ENCODE measurements around the gene HYLS1.

HYLS1 gene

DNA sequence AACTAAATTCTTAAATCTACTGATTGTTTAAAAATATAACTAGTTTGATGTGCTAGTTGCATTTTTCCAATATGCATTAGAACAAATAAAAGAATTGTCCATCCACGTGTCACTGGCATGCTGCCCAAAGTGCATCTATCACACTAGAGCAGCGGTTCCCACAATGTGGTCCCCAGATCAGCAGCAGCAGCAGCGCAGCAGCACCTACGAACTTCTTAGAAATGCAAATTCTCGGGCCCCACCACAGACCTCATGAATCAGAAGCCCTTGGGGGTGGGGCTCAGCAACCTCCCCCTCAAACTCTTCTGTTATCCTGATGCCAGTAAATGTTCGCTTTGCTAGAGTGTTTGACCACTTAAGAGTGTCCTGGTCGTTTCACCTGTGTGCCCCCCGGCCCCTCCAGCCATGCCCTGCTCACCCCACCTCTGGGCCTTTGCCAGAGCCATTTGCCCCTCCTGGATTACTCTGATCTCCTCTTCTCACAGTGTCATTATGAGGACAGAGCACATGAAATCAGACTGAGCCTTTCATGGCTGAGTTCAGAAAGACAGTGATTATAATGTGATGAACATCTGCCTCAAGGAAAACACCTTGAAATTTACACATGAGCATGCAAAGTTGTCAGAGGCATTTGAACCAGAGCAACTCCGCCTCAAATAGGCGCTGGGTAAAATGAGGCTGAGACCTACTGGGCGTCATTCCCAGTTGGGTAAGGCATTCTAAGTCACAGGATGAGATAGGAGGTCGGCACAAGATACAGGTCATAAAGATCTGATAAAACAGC lies 45.8 kb downstream of the HYLS1 start:
- DNase-seq (ENCODE audit: low read depth in 2 of 2), result no peak

DNA sequence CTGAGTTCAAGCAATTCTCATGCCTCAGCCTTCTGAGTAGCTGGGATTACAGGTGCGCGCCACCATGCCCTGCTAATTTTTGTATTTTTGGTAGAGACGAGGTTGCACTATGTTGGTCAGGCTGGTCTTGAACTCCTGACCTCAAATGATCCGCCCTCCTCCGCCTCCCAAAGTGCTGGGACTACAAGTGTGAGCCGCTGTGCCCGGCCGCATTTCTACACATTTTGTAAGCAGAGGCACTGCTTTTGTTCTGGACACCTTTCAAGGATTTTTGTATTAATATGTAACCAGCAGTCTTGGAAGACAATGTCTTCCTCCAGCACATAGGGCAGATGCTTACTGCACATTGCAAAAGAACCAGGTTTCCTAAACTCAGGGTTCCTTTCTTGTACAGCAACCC lies 47.0 kb downstream of the HYLS1 start:
- no peak for DNase-seq (ENCODE audit: low read depth in 2 of 2)

DNA sequence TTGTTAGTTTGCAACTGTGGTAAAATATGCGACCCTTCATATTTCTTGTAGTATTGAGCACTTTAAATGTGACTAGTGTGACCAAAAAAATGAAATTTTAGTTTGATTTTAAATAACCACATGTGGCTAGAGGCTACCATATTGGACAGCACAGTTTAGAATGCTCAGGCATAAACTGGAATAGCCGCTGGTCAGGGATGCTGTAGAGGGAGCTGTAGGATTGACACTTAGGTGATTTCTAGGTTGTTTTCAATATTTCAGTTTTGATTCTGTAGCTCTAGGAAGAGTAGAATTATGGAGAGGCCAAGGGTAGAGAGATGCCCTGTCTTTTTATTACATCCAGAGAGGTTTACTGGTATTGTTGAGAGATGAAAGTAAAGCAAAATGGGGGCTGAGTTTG lies 47.6 kb downstream of the HYLS1 start:
- no peak for DNase-seq (ENCODE audit: low read depth in 2 of 2)

DNA sequence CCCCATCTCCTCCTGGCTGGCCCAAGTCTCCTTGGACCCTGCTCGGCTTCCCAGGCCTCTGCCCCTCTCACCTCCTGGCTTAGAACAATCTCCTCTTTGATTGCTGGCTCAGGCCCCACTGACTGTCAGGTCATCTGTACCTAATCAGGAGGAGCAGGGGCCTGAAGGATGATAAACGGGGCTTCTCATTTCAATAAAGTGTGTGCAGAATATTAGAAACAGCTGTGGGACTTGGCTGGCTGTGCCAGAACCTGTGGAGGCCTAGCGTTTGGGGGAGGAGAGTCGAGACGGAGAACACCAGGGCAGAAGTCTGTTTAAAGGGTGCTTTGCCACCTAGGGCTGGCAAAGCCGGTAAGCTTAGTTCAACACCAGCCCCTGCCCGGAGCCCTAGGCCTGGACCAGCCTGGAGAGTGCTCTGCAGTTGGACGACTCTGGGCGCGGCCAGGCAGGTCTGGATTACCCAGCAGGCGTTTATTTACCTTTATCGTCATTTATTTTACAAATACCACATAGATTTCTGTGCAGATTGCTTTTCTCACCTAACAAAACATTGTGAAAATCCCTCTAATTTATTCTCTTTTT lies 48.2 kb downstream of the HYLS1 start:
- DNase-seq (ENCODE audit: low read depth in 2 of 2), result no peak

DNA sequence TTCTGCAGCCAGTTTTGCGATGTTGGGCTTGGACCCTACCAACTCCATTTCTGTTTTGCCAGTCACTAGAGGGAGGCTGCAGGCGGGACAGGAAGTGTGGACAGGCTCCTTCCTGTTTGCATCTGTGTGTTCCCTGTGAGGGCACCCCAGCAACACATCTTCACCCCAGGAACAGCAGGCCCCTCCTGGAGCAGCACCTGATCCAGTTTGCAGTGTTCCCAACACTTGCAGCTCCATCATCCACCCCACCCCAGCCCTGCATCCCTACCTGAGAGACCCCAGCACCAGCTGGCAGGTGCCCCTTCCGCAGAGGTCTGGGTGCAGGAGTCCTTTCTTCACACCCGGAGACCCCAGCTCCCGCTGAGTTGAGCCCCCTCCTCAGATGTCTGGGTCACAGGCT lies 51.0 kb downstream of the HYLS1 start:
- no peak for DNase-seq (ENCODE audit: low read depth in 2 of 2)

DNA sequence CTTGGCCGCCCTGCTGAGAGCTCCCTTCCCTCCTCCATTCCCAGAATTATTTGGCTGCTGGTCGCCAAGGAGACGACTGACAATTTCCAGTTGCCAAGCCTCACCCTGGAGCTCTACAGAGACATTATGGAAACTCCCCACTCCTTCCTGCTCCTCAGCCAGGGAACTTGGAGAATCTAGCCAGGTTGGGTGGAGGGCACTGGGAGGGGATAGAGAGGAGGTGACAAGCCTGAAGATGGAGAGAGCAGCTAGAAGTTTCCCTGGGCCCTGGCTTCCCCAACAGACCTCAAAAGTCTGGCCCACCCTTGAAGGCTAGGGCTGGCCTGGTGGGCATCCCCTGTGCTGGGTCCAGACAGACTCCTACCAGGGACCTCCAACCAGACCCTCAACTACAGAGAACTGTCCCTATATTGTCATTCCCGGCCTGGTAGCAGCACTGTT lies 51.6 kb downstream of the HYLS1 start:
- no peak for DNase-seq (ENCODE audit: low read depth in 2 of 2)

DNA sequence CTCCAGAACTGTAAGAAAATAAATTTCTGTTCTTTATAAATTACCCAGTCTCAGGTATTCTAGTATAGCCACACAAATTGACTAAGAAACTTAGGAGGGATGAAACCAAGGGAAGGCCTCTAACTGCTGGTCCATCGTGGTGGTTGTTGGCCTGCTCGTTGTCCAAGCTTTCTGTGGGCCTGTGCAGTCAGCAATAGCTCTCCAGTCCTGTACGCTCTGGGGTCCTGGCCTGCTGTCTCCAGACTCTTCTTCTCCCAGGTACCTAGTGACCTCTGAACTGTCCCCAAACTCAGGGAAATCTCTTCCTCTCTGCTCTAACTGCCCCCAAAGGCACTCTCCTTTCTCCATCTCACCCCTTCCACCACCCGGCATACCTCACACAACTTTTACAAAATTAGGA lies 52.7 kb downstream of the HYLS1 start:
- DNase-seq (ENCODE audit: low read depth in 2 of 2), result no peak

DNA sequence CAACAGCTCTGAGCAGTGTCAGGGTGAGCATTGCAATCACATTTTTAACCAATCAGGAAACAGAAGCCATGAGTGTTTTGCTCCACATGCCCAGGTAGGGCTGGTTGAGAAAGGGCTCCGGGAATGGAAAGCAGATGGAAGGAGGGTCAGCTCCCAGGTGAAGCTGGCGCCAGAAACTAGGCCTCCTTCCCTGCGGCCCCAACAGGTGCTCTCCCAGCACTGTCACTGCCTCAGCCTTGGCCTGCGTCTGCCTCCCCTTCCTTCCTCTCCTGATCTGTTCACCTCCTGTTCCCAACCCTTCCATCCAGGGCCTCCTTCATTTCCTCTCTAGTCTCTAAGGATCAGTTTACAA lies 53.8 kb downstream of the HYLS1 start:
- DNase-seq (ENCODE audit: low read depth in 2 of 2), result no peak

DNA sequence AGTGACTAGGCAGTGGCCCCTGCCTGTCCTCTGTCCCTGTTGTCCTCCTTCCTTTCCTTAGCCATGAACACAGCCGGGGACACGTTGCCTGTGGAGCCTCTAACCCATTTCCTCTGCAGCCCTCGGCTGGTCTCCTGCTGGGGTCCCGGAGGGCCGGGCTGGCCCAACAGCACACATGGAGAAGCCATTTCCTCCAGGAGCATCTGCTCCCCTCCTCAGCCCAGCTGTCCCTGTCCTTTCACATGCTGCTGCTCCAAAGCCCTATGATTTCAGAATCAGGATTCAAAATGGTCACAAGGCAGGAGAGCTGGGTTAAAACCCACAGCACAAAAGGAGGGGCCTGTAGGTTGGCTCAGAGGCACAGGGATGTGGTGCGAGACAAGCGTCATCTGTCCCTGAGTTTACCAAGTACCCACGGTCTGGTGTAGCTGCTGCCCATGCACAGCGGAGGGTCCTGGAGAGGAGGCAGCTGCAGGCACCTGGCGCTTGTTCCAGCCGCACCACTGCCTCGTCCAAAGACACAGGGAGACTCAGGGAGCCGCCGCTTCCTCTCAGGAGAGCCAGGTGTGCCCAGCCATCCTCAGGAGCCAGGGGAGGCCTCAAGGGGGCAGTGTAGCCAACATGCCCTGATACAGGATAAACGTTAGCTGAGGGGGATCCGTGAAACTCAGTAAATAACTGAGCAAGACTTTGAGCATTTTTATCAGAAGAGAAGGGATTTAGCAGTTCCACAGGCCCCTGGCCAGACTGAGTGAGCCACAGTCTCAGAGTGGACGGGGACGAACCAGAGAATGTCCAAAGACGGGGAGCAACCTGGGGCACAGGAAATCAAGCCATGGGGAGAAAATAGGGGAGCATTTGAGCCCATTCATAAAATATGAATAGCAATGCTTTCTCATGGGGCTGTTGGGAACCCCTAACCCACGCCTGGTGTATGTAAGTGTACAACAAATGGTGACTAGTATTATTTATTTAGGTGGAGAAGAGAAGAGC lies 54.4 kb downstream of the HYLS1 start:
- peak; percentile 44 to 52 for DNase-seq (ENCODE audit: low read depth in 2 of 2)

DNA sequence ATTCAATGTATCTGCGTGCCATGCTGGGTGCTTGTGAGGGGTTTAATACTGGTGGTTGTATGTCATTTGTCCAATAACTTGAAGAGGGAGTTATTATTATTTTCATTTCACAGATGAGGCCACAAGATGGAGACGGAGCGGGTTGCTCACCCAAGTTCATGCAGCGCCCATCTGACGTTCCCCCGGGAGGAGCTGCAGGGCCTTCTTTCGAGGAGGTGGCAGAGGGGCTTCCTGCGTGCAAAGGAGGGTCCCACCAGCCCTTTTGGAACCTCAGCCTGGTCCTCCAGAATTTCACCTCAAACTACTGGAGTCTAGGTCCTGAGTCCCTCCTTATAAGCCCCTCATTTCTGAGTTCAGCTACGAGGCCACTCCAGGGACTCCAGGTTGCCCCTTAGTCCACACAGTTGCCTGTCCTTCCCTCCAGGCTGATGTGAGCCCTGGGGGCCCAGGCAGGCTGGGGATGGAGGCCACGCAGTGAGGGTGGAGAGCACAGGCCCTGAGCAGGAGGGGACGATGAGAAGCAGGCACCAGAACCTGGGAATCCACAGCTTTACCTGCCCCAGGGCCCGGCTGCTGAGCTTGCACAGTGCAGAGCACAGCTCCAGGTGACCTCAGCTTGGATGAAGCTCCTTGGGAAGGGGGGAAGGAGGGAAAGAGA lies 55.4 kb downstream of the HYLS1 start:
- DNase-seq (ENCODE audit: low read depth in 2 of 2), result no peak

DNA sequence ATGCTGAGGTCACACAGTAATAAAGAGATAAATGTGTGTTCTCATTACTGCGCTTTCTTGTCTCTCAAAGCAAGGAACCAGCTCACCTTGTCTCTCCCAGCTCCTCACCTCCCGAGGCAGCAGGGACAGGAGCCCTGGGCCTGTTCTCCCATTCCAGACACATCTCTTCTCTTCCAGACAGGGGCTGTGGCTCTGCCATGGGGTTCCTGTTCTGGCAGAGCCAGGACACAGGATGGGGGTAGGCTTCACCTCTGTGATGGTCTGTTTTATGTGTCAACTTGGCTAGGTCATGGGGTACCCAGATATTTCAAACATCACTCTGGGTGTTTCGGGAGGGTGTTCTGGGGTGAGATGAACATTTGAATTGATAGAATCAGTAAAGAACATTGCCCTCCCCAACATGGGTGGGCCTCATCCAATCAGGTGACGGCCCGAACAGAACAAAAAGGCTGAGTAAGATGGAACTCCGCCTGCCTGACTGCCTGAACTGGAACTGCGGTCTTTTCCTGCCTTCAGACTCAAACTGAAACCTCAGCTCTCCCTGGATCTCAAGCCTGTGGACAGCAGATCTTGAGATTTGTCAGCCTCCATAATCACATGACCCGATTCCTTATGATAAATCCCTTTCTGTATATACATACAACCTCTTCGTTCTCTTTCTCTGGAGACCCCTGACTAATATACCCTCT lies 56.3 kb downstream of the HYLS1 start:
- DNase-seq (ENCODE audit: low read depth in 2 of 2), result no peak

DNA sequence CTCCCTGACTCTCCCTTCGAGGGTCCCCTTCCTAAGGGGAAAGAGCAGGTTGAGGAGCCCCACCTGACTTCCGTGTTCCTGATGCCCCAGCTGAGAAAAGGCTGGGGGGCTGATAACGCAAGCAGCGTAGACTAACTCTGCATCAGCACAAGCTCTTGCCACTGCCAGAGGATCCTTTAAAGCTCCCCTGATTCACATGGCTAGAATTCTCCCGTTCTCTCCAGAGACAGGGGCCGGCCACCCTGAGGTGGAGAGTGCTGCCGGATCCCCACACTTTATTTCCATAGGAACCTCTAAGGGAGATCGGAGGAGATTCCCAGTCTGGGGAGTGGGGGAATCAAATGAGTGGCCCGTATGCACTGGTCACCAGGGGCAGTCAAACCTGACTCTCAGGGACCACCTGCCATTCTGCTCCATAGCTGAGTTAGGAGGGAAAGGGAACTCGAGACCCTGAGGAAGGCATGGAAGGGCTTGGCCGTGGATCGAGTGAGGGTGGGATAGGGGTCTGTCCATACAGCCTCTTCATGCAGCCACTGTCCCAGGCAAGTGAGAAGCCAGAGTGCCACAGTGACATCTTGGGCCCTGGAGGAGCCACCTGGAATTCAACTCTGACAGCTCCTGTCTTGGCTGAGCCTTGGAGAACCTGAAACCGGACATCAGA lies 57.0 kb downstream of the HYLS1 start:
- DNase-seq (ENCODE audit: low read depth in 2 of 2), result no peak

DNA sequence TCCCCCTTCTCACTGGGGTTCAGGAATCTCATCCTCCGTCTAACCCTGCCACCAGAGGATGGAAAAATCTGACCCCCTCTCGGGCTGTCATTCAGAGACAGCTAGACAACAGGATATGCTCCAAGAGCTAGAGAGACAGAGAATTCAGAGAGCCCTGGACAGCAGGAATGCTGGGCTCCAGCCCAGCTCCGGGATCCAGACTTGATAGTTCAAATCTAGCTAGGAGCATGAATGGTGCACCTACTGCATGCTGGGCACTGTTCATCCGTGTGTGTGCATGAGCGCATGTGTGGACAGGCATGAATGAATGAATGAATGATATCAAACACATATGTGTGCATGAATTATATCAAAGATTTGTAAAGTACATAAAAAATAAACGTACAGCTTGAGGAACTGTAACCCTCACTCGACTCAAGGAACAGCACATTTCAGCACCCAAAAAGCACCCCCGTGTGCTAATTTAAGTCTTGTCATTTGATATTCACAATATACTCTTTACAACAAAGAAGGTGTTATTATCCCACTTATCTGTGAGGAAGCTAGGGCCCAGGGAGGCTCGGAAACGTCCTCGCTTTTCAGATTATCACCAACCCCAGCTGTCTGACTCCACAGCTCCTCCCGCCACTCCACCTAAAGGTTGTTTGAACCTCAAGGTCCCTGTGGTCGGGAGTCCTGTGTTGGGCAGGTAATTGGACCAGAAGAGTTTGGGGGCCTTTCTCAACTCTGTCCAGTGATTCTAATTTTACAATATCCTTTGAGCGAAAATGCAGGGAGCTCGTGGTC lies 57.7 kb downstream of the HYLS1 start:
- no peak for DNase-seq (ENCODE audit: low read depth in 2 of 2)

DNA sequence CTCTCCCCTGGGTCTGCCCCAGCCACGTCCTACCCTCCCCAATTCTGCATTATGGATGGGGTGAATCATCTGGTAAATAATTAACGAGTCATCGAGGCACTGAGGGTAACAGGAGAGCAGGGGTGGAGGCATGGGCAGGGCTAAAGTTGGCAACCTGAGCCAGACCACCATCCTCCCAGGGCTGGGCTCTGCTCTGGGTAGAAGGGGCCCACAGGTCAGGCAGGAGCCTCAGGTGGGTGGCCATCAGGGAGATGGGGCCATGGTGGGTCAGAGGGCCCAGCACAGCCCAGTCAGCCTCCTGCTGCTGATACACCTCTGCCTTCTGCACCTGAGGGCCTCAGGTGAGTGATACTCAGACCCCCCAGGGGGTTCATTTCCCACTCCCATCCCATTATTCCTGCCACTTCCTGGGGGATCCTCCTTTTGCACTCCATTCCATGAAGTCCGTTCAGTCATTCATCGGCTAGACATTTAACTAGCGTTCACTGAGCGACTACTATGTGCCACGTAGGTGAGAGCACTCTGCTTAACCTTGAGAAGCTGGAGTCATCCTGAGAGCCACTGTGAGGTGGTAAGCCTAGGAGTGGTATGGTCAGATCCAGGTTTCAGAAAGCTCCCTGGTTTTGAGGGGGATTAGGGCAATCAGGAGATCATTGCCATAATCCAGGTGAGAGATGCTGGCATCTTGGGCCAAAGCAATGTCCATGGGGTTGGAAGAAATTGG lies 58.5 kb downstream of the HYLS1 start, which contains the start of gene VSIG10L2:
Gene VSIG10L2 (plus strand): TSS at position 248 of the 724 bp plus-strand sequence. CDS start 12 bp downstream, at position 260.
- no peak for DNase-seq (ENCODE audit: low read depth in 2 of 2)

DNA sequence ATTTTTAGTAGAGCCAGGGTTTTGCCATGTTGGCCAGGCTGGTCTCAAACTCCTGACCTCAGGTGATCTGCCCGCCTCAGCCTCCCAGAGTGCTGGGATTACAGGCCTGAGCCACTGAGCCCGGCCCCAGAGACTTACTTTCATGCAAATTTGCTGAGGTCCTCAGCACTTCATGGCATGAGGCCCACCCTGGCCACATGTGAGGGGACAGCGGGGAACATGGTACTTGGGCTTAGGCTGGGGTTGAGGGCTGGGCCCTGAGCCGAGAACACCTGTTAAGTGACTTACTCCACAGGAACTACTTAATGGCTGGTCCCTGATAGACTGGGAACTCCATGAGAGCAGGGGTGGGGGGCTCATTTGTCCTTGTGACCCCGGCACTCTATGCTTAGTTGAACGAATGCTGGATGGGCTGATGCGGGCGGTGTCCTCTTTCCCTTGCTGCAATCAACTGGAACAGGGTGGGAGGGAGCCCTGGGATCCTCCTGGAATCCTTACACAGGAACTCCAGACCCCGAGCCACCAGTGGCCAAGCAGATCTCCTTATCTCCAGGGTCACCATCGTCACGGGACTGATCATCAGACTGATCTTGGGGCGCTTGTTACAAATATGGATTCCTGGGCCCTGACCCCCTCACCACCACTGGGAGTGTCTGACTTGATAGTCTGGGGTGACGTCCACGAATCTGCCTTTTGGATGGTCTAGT lies 59.4 kb downstream of the HYLS1 start:
- DNase-seq (ENCODE audit: low read depth in 2 of 2), result no peak

DNA sequence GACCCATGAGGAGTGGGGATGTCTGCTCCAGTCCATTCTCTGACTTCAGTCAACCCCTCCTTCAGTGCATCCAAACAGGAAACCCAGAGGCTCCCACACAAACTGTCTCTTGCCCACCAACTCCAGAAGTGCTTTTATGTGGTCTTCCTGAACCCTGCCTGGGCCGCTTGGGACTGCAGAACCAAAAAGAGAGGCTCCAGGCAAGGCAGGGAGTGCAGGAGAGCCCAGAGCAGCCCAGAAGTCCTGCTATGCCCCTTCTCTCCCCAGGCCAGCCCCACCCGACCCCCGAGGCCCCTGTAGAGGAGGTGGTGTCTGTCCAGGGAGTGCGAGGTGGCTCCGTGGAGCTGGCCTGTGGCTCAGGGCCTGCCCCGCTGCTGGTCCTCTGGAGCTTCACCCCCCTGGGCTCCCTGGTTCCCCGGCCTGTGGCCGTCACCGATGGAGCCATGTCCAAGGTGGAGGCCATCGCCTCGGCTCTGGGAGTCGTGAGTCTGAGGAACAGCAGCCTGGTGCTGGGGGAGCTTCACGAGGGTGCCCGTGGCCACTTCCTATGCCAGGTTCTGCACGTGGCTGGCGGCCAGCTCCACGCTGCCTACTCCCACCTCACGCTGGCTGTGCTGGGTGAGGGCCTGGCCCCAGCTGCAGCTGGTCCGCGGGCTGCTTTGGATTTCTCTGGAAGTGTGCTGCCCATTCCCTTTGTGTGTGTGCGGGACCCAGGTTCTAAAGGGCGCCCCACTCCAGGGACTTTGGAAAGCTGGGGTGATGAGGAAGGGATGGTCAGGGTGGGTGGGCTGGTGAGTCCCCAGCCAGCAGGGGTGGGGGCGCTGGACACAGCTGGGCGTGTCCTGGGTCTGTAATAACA lies 60.2 kb downstream of the HYLS1 start:
- DNase-seq (ENCODE audit: low read depth in 2 of 2), result no peak

DNA sequence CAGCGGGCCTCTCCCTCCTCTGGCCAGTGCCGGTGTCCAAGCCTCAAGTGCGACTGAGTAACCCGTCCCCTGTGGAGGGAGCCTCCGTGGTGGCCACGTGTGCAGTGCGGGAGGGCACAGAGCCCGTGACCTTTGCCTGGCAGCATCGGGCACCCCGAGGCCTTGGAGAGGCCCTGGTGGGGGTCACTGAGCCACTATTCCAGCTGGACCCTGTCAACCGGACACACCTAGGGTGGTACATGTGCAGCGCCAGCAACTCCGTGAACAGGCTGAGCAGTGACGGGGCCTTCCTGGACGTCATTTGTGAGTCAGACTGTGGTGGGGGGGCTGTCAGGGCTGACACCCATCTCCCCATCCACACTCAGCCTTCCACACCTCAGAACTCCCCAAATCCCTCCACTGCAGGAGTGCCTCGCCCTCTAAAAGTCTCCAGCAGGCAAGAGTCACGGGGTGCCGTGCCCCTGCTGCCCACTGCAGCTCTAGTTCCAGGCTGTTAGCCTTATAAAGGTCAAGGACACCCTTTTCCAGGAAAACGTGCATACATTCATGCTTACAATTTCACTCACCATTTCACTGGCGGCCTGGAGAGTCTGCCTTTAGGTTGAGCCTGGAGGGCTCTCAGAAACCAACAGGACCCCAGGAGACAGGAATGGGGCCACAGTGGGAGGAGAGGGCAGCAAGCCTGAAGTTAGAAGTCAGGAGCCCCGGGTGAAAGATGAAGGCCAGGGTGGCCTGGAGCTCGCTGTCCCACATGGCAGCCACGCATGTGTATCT lies 61.0 kb downstream of the HYLS1 start:
- no peak for DNase-seq (ENCODE audit: low read depth in 2 of 2)
